NCI-H2171 treated with DMSO at 0.1 percent for 48 hours (cell line): ENCODE data around the gene PAM.
A peak's percentile ranks its signal among the peaks of the same experiment; 100 is the strongest.
"Not testable (repeated sequence)": the region's sequence is repeated elsewhere in the genome, so short reads cannot be mapped to it uniquely, and the experiment has no call there.

ENCODE experiments used
- DNase-seq: peaks from one replicate; lab custom pipeline; 2025; lab: John Stamatoyannopoulos, UW

PAM gene

DNA sequence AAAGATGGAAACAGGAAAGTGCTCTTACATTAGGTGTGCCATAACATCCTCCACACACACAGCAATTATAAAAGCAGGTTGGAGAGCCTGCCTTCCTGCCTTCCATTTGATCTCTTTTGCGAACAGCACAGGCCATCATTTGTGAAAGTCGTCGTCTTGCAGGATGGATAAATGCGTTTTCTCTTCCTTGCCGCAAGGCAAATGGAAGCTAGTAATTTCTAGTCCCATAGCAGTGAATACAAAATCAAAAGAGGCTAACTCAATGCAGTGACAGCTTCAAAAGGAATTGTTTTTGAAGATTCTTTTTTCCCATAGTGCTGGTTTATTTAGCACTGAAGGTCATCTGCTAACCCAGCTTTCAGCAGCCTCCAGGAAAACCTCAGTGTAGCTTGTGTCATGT lies 186.0 kb downstream of the PAM start:
- no peak for DNase-seq

DNA sequence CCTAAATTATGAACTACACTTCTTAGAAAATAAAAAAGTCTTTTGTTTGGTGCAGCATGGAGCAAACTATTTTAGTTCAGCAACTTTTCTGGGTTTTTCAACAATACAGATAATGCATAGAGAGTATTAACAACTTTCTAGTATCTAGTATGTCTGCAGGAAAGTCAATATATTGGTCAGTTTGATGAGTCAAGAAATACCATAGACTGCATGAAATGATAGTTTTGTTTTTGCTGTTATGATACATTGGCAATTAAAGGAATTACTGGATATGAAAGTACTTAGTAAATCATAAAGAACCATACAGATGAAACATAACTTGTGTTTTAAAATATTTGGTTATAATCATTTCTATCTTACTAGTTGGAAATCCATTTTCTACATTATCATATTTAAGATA lies 191.3 kb downstream of the PAM start:
- no peak for DNase-seq

DNA sequence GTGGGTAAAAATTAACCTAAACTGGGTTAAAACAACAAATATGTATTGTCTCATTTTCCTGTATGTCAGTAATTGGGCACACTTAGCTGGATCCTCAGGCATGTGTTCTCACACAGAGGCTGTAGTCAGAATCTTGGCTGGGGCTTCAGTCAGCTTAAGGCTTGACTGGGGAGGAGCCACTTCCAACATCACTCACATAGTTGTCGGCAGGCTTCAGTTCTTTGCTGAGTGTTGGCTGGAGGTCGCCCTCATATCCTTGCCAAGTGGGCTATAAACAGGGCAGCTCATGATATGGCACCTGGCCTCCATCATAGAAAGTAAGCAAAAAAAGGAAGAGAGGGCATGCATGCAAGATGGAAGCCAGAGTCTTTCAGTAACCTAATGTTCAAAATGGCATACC lies 191.9 kb downstream of the PAM start:
- no peak for DNase-seq

DNA sequence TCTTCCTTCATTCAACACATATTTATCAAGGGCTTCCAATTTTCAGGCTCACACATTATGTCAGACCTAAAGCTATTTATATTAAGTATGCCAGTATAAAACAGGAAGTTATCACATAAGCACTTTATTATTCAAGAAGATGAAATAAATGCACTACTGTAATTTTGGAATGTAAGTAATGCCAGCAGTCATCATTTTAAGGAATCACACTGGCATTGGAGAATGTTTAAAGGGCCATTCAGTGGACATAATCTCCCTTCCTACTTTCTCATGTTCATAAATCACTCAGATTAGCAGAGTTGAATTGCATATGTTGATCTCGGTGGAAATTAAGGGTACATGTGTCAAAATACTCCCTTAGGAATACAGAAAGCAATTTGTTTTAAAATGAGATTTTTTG lies 200.4 kb downstream of the PAM start:
- DNase-seq: no peak

DNA sequence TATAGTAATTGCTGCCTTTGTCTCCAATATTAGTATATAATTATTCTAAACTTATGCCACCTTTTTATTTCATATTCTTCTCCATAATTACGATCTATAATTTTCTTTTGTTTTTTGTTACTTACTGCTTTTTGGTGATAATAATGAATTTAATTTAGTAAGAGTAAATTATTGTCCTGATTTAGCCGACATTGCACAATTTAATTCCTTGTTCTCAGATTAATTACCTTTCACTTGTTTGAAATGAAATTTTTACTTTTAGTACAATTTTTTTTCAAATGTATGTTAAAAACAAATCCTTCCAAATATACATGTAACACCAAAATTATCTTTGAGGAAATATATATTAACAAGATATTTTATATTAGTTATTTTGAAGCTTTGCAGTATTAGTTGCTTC lies 201.5 kb downstream of the PAM start:
- no peak for DNase-seq

DNA sequence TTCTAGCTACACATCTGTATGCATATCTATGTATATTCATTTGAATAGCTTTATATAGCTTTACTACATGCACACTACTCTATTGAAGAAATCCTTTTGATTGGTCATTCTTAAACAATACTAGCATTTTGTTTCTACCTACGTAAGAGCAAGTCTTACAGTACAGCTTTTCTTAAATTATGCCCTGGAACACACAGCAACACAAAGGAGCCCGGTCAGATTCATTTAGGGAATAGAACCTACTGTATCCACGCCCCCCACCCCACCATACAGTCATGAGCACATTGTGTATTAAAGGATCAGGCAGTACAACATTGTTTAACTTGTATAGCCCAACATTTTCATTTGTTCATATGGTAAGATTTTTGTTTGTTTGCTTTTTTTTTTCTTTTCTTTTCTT lies 202.0 kb downstream of the PAM start:
- no peak for DNase-seq

DNA sequence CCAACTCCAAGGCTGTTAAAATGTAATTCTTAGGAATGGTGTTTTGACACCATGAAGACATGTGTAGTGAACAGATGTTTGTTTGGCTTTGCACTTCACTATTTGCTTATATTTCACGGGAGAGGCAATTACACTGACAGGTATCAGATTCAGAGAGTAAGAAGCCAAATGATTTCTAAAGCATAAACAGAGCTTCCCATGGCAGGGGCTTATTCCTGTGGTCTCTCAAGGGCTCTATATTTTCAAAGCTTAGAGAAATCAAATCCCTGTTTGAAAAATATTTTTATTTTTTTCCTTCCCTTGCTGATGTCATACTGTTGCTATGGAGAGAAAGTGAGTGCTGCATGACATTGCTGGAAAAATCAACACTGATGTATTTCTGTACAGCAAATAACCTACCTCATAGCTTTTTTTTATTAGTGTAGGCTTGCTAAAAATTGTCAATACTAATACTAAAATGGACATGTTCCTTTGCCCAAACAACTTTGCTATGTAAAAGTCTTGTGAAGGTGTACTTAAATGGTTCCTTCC lies 203.4 kb downstream of the PAM start:
- DNase-seq: peak; percentile 80

DNA sequence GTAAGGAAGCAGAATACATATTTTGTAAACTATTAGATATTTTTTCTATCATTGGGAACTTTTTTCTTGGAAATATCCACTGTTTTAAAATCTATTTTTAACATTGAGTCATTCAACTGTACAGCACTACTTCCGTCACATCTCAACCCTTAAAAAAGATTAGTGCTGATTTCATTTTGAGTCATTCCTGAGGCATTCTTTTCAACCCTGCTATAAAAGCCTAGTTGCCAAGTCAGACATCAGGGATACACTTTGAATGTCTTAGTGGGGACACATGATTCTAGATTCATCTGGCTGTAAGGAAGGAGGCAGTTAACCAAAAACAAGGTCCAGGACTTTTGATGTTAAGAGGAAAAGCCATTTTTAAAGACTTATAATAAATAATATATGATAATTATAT lies 203.9 kb downstream of the PAM start:
- no peak for DNase-seq

DNA sequence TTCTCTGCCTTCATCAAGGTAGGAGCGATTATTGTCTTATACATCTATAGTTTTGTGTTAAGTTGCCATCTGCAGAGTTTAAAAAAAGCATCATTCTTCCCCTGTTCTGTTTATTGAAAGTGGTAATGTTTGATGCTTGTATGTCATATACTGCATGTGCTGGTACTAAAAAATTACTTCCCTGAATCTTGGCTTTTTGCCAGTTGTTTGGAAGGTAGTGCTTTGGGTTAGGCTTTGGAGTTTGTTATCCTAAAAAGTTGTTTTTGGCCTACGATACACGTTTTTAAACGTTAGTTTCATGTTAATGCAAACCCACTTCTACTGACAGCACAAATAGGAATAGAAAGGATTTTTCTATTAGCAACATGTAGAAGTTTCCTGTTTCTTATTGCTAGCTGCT lies 206.6 kb downstream of the PAM start:
- no peak for DNase-seq

DNA sequence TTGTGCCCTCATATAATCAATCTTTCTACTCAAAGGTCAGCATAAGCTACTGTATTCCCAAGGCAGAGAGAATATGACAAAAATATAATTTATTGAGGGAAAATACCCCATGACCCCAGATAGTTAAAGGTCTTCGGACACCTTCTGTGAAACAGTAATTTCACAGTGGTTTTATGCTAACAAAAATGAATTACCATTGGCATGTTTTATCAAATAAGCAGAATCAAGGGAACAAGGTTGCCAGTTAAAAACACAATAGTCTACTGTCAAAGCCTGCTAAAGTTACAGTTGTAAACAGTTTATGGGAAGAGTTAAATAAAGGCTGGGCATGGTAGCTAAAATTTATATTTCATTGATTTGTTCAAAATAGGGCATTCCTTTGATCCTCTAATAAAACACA lies 210.5 kb downstream of the PAM start:
- no peak for DNase-seq

DNA sequence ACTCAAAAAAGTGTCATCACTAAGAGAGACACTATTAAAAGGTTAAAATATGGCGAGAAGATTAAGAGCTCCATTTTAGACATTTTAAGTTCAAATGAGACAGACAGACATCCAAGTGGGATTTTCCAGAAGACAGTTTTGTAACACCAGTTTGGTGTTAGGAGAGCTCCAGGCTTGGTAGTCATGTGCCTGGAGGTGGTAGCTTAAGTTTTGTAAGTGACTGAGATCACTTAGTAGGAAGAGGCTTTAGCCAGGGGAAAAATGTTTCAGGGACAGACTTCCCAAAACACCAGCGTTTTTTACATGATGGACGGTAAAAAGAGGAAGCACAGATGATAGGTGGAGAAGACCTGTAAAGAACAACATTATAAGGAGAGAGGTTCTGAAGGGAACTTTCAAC lies 214.5 kb downstream of the PAM start:
- DNase-seq: no peak

DNA sequence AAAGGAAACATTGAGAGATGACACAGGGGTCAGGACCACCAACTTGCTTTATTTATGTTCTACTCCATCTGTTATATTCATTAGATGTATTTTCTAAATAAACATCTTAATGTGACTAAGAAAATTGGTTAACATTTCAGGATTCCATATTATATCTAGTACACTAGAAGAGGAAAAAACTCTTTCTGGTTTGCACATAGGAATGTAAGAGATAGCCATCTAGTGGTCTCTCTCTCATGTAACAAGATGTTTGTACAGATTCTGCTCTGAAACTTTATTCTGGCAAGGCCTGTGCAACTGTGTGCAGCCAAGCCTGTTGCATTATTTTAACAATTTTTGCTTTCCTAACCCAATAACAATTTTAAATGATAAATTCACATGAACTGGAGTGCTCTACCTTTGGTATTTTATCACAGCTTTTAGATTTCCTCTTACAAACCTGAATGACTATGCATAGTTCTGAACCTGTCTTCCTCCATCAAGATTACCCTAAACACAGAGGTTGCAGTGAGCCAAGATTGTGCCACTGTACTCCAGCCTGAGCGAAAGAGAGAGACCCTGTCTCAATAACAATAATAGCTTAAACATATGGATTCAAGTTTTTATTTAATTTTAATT lies 216.7 kb downstream of the PAM start:
- peak; percentile 42 for DNase-seq

DNA sequence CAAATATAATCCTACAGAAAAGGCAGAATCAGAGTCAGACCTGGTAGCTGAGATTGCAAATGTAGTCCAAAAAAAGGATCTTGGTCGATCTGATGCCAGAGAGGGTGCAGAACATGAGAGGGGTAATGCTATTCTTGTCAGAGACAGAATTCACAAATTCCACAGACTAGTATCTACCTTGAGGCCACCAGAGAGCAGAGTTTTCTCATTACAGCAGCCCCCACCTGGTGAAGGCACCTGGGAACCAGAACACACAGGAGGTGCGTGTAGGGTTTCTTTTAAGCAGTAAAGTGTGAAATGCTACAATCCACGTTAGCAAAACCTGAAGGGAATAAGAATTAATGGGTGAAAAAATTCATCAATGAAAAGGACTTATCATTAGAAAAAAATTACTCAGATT lies 219.1 kb downstream of the PAM start:
- no peak for DNase-seq

DNA sequence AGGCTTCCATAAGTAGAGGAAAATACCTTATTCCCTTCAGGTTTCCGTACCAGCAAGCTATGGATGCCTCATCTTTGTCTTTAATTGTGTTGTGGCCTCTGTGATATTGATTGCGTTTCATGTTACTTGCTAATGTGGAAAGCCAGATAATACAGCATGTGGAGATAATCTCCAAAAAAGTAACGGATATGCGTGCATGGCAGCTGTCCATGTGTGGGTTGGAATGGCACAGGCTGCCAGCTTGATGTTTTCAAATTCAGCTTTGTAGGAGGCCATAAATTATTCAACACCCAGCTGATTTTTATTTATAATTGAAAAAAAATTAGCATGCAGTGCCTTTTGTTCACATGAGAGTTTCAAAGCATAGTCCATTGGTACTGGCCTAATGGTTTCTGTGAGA lies 219.9 kb downstream of the PAM start:
- peak; percentile 78 for DNase-seq

DNA sequence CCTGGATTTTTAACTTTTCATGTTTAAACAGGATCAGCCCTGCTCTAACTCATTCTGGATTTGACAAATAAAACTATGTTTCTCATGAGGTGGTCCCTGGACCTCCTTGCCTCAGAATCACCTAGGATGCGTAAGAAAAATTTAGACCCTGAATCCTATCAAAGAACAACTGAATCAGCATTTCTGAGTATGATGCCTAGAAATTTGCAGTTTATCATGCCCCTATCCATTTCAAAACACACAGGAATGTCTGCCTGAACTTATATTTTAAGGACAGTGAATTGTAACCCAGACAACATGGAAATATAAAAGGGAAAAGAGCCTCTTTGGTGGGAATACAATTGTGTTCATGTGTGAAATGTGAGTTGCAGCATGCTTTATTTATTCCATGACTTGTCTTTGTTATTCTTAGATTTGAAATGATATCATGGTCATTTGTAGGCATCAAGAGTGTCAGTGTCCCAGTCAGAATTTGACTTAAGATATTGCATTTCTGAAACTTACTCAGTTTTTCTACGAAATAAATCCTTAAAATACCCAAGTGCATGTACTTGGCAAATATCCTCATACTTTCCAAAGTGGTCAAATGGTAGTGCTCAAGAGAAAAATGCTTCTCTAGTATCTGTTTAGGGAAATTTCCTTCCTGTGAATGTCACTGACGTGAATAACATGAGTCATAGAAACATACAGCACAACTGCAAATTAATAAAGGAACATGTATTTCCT lies 220.5 kb downstream of the PAM start:
- no peak for DNase-seq

DNA sequence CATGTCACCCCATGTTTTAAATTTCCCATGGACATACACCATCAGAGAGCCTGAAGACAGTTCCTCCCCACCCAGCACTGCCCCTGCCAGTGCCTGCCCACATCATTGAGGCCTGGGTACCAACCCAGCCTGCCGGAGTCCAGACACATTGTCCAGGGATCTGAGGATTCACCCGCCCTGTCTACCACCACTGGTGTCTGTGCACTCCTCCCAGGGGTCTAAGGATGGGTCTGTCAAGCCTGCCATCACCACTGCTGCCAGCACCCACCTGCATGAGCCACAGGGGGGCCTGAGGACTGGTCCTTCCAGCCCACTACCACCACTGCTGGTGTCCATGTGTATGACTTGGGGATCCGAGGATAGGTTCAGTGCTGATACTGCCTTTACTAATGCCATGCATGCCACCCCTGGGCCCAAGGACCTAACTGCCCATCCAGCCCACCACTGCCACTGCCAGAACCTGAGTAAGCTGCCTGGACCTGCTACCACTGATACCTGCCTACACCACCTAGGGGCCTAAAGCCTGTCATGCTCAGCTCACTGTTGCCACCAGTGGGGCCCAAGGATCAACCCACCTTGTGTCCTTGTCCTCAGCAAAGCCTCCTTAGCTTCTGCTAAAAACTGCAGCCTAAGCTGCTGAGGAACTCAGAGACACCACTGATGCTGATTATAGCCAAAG lies 227.0 kb downstream of the PAM start:
- no peak for DNase-seq

DNA sequence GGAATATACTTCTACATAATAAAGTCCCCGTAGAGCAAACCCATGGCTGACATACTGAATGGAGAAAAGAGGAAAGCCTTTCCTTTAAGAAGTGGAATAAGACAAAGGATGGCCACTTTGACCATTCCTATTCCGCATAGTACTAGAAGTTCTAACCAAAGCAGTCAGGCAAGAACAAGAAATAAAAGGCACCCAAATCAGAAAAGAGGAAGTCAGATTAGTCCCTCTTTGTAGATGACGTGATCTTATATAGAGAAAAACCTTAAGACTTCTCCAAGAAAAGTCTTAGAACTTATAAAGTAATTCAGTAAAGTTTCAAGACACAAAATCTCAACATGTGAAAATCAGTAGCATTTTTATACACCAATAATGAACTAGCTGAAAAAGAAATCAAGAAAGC lies 231.0 kb downstream of the PAM start:
- no peak for DNase-seq

DNA sequence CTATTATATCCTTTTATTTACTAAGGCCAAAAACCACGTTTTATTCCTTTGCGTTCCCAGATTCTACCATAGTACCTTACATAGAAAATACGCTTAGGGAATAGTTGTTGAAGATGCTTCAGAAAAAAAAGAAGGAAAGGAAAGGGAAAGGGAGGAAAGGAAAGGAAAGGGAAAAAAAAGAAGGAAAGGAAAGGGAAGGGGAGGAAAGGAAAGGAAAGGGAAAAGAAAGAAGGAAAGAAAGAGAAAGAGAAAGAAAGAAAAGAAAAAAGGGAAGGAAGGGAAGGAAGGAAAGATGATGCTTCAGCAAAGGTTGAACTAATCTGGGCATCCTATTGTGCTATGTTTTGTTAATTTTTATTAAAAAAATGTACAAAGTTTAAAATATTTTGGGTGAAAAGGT lies 233.4 kb downstream of the PAM start:
- no peak for DNase-seq

DNA sequence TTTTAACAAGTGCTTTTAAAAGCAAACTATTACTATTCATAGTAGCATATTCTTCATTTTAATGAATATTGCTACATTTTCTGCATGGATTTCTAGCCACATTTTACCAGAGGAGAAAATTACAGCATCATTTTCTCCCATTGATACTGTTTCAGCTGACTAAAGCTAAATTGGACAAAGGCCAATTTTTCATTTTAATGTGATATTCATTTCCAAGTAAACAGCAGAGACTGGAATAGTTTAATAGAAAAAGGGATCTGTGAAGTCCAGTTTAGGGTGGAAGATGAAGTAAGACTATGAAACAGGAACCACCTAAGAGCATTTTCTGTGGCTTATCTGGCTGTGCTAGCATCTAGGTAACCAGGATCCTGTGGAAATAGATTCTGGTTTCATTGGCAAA lies 236.7 kb downstream of the PAM start:
- DNase-seq: no peak

DNA sequence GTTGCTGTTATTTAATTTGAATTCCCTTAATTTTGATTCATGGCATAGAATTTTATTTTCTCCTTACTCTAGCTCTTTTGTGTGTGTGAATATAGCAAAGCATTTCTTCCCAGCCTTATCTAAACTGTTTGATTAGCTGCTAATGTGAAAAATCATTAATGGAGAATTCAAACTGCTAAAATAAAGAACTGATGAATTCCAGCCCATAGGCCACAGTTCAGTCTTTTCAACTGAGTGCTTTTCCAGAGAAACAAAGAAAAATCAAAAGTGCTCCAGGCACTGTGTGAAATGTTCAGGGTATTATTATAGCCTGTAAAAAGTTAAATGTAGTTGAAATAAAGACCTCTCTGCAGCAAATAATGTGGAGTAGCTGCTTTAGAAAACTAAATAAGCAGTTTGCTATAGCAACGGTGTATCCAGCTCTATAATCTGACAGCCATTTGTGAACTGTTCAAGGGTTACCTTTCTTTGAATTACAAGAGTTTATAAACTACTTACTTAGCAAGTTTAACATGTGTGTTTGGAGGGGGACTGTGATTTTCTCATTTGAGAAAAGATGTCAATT lies 241.0 kb downstream of the PAM start:
- no peak for DNase-seq

DNA sequence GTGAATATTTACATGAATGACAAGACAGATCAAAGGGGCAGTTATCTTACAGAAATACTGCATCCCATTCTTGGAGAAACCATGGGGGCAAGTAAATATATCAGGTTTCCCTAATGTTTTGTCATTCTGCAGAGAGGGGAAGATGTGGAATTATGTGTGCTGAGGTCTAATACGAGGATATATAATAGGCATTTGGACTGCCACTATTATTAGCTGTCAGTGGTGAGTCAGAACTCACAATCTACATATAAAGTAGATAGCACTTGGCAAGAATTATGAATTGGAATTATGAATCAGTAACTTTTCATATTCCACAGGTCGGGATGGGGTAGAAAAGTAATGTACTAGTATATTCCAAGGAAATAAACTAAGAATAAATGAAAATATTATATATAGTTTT lies 243.1 kb downstream of the PAM start:
- DNase-seq: no peak

DNA sequence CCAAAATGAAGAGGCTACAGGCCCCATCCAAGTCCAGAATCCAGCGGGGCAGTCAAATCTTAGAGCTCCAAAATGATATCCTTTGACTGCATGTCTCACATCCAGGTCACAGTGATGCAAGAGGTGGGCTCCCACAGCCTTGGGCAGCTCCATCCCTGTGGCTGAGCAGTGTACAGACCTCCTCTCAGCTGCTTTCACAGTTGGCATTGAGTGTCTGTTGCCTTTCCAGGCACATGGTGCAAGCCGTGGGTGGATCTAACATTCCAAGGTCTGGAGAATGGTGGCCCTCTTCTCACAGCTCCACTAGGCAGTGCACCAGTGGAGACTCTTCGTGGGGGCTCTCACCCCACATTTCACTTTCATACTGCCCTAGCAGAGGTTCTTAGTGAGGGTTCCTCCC lies 244.1 kb downstream of the PAM start:
- no peak for DNase-seq

DNA sequence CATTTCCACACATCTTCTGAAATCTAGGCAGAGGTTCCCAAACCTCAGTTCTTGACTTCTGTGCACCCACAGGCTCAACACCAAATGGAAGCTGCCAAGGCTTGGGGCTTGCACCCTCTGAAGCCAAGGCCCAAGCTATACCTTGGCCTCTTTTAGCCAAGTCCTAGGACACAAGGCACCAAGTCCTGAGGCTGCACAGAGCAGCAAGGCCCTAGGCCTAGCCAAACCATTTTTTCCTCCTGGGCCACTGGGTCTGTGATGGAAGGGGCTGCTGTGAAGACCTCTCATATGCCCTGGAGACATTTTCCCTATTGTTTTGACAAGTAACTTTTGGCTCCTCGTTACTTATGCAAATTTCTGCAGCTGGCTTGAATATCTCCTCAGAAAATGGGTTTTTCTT lies 244.5 kb downstream of the PAM start:
- not testable (repeated sequence) for DNase-seq
